Bronchial epithelial cell (primary cell): Measurements from ENCODE around the gene POC1A. TPM values are rescaled to one million over a fixed set of nuclear protein-coding genes. Genes with fewer than 3 reads are reported as not detected.

Experiments used
- DNase-seq: peaks from one replicate; pipeline ENCODE4 v3.0.0-alpha.2; 2010; ENCODE audit warnings: low read depth
- FAIRE-seq: peaks from 2 replicates; lab custom pipeline; 2011; peaks lifted over from hg19 to GRCh38; lab: Jason Lieb, UNC
- H3K27me3 ChIP-seq: 2 replicates; pipeline ENCODE4 v1.5.1; 2011; ENCODE audit warnings: low read length; ENCODE audit not compliant: control insufficient read depth, insufficient read depth
- H3K36me3 ChIP-seq: 2 replicates; pipeline ENCODE4 v1.5.1; 2011; ENCODE audit warnings: low read length; ENCODE audit not compliant: control insufficient read depth, insufficient read depth
- H3K4me3 ChIP-seq: 2 replicates; pipeline ENCODE4 v1.5.1; 2011; ENCODE audit warnings: mild to moderate bottlenecking, low read depth, low read length, control low read depth
- CTCF ChIP-seq: IDR thresholded peaks from 2 replicates; pipeline ENCODE4 v1.5.1; 2011; ENCODE audit warnings: mild to moderate bottlenecking, moderate library complexity, low read length, control low read depth, inconsistent platforms; ENCODE audit not compliant: insufficient read depth, severe bottlenecking
- total RNA-seq: library from RNA; depleted of rRNA; stranded (reverse); fragments of >200 nt; gene quantifications from 2 replicates; pipeline ENCODE4 v1.2.1, GENCODE V29; 2014

POC1A gene
- total RNA-seq, 1 donor from 2014 or later = 1.8 TPM

GRCh38 chr3:52072020-52072419, 82.2 kb downstream of the POC1A start:
- DNase-seq = no peak
- H3K4me3 ChIP-seq = no peak overlapping the region
- H3K36me3 ChIP-seq = no peaks in the 10 kb centered on the region
- no peak for TF ChIP-seq CTCF
- no peaks in the 10 kb centered on the region for H3K27me3 ChIP-seq
- FAIRE-seq = no peak

GRCh38 chr3:52070724-52071621, 83.2 kb downstream of the POC1A start:
- no peak for TF ChIP-seq CTCF
- Histone ChIP-seq H3K27me3 (no peaks in the 10 kb centered on the region), H3K4me3 (no peak overlapping the region), H3K36me3 (no peaks in the 10 kb centered on the region)
- DNase-seq = no peak
- FAIRE-seq = no peak

- FAIRE-seq (no peak), DNase-seq (no peak)
- no peak overlapping the region for H3K4me3 ChIP-seq
- no peaks in the 10 kb centered on the region for H3K27me3 ChIP-seq
- H3K36me3 ChIP-seq = no peaks in the 10 kb centered on the region
- TF ChIP-seq CTCF = no peak
Observed at GRCh38 chr3:52069855-52070254, 84.4 kb downstream of the POC1A start.

GRCh38 chr3:52069135-52069534, 85.1 kb downstream of the POC1A start:
- DNase-seq (no peak), FAIRE-seq (no peak)

GRCh38 chr3:52068730-52069129, 85.5 kb downstream of the POC1A start:
- Histone ChIP-seq H3K4me3 (no peak overlapping the region), H3K36me3 (no peaks in the 10 kb centered on the region), H3K27me3 (no peaks in the 10 kb centered on the region)
- DNase-seq (no peak), FAIRE-seq (no peak)
- TF ChIP-seq CTCF = no peak

More at GRCh38 chr3:52069135-52069534, 85.1 kb downstream of the POC1A start:
- Histone ChIP-seq H3K27me3 (no peaks in the 10 kb centered on the region), H3K4me3 (no peak overlapping the region), H3K36me3 (no peaks in the 10 kb centered on the region)
- no peak for TF ChIP-seq CTCF
